ENCODE measurements around the gene ABCA10. TPM values are rescaled to one million over a fixed set of nuclear protein-coding genes. Genes with fewer than 3 reads are reported as not detected.
A peak's percentile ranks its signal among the peaks of the same experiment; 100 is the strongest.
"Not testable (repeated sequence)": the region's sequence is repeated elsewhere in the genome, so short reads cannot be mapped to it uniquely, and the experiment has no call there.

The ABCA10 gene
- total and polyA plus RNA-seq, 8 donors, result 4.0 to 20.2 (median 9.9) TPM

GRCh38 chr17:69175262-69175624, 53.4 kb downstream of the ABCA10 start:
- Histone ChIP-seq H3K4me3 (no peak overlapping the region), H3K27ac (peak overlapping the region in 1 of 2 donors; percentile 70), H3K9me3 (no peaks in the 10 kb centered on the region), H3K4me1 (no peaks in the 10 kb centered on the region), H3K36me3 (no peaks in the 10 kb centered on the region), H3K27me3 (no peaks in the 10 kb centered on the region)
- intact Hi-C loops (cut with DNase I), result no loop called here
- no peak for ATAC-seq
- DNase-seq, result no peak
- no peak for TF ChIP-seq CTCF (IDR thresholded peaks at IDR 0.05)

- Histone ChIP-seq H3K9me3 (no peaks in the 10 kb centered on the region), H3K27me3 (no peaks in the 10 kb centered on the region), H3K27ac (no peak overlapping the region), H3K36me3 (no peaks in the 10 kb centered on the region), H3K4me1 (no peaks in the 10 kb centered on the region), H3K4me3 (no peak overlapping the region)
- no peak for DNase-seq
- no peak for TF ChIP-seq CTCF (IDR thresholded peaks at IDR 0.05)
- no peak for ATAC-seq
- intact Hi-C loops (cut with DNase I), result no loop called here
Measured at GRCh38 chr17:69173118-69173517, 55.5 kb downstream of the ABCA10 start.

- Histone ChIP-seq H3K9me3 (no peaks in the 10 kb centered on the region), H3K4me3 (no peak overlapping the region), H3K27me3 (no peaks in the 10 kb centered on the region), H3K36me3 (no peaks in the 10 kb centered on the region), H3K27ac (no peak overlapping the region), H3K4me1 (no peaks in the 10 kb centered on the region)
- intact Hi-C loops (cut with DNase I), result no loop called here
- TF ChIP-seq CTCF (IDR thresholded peaks at IDR 0.05), result no peak
- DNase-seq, result no peak
- ATAC-seq, result no peak
Measured at GRCh38 chr17:69170377-69170776, 58.2 kb downstream of the ABCA10 start.

GRCh38 chr17:69168642-69169041, 60.0 kb downstream of the ABCA10 start:
- H3K4me3 ChIP-seq; intact Hi-C loops (cut with DNase I); H3K4me1 ChIP-seq; H3K36me3 ChIP-seq; ATAC-seq; H3K27ac ChIP-seq; H3K27me3 ChIP-seq; H3K9me3 ChIP-seq; DNase-seq: not testable (repeated sequence)

GRCh38 chr17:69166957-69167356, 61.7 kb downstream of the ABCA10 start:
- H3K36me3 ChIP-seq, result no peaks in the 10 kb centered on the region
- DNase-seq (no peak), ATAC-seq (no peak)
- intact Hi-C loops (cut with DNase I), result no loop called here
- no peaks in the 10 kb centered on the region for H3K4me1 ChIP-seq
- H3K27me3 ChIP-seq, result no peaks in the 10 kb centered on the region
- H3K9me3 ChIP-seq, result no peaks in the 10 kb centered on the region
- no peak overlapping the region for H3K4me3 ChIP-seq
- no peak for TF ChIP-seq CTCF (IDR thresholded peaks at IDR 0.05)
- no peak overlapping the region for H3K27ac ChIP-seq

- H3K4me1 ChIP-seq, result no peaks in the 10 kb centered on the region
- no peak overlapping the region for H3K4me3 ChIP-seq
- DNase-seq (no peak), ATAC-seq (no peak)
- TF ChIP-seq CTCF (IDR thresholded peaks at IDR 0.05), result no peak
- intact Hi-C loops (cut with DNase I), result no loop called here
- H3K27ac ChIP-seq, result no peak overlapping the region
- no peaks in the 10 kb centered on the region for H3K9me3 ChIP-seq
- no peaks in the 10 kb centered on the region for H3K36me3 ChIP-seq
- H3K27me3 ChIP-seq, result no peaks in the 10 kb centered on the region
Measured at GRCh38 chr17:69164206-69164605, 64.4 kb downstream of the ABCA10 start.
